ENCODE results near the gene SHQ1. TPM values are rescaled to one million over a fixed set of nuclear protein-coding genes. Genes with fewer than 3 reads are reported as not detected.
A peak's percentile ranks its signal among the peaks of the same experiment; 100 is the strongest.

Gene SHQ1
- total and polyA plus RNA-seq, 2 donors (not counting 3 experiments of a cell fraction or from before 2014, with no cell fraction given) = 7.3 to 20.6 TPM

DNA sequence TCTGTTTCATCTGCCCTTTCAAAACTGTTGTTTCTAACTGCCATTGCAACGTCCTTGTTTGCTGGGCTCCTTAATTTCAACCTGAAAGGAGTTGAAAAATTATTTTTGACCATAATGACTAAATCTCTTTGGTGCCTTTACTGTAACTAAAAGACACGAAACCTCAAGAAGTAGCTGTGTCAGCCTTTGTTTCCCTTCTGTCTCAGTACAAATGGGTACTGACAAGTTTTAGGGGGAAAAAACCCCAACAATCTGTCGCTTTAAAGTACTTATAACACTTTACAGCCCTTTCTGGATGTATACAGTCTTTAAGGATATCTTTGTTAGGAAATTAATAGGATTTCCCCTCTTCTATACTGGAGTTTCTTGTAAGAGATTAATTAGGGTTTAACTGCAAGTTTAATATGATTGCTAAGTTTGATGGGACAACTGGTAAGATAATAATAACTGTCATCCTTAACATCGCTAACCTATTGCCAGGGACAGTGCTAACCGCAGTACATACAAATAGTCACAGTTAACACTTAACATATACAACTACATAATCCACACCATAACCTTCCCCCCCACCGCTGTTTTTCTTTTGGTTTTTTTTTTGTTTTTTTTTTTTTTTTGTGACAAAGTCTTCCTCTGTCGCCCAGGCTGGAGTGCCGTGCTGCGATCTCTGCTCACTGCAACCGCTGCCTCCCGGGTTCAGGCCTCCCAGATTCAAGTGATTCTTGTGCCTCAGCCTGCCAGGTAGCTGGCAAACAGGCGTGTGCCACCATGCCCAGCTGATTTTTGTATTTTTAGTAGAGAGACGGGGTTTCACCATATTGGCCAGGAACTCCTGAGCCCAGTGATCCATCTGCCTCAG is 41.3 kb upstream of the SHQ1 start:
- no peak for FAIRE-seq
- H3K27me3 ChIP-seq (ENCODE audit: control insufficient read depth in 2 of 2, insufficient read depth in 2 of 2, low read length in 2 of 2) = peaks cover 34 to 50% of the 10 kb centered on the region in 2 experiments
- DNase-seq (ENCODE audit: low read depth, low spot score) = no peak
- no peaks in the 10 kb centered on the region for H3K9me3 ChIP-seq (replicated peaks; ENCODE audit: control insufficient read depth, insufficient read depth, low read length)
- no peaks in the 10 kb centered on the region for H3K79me2 ChIP-seq (ENCODE audit: control insufficient read depth, insufficient read depth, low read length)
- no TSS peak for BruUV-seq (replicated peaks)
- TF ChIP-seq MYC (IDR thresholded peaks at IDR 0.05; ENCODE audit: low read depth, low read length) = no peak
- no peak for TF ChIP-seq POLR2AphosphoS5 (IDR thresholded peaks at IDR 0.05; ENCODE audit: insufficient read depth, low read depth, low read length)
- no peak for TF ChIP-seq EZH2 (IDR thresholded peaks at IDR 0.05; ENCODE audit: borderline replicate concordance, low read depth, low read length, severe bottlenecking)
- H3K9me1 ChIP-seq (replicated peaks; ENCODE audit: control insufficient read depth, extremely low read depth, insufficient read depth, low read length) = no peaks in the 10 kb centered on the region
- H3K4me3 ChIP-seq (replicated peaks in 1 of 3; ENCODE audit: insufficient read depth in 1 of 3, low read depth in 1 of 3, low read length in 3 of 3) = no peak overlapping the region
- intact Hi-C loops (cut with micrococcal nuclease) (no loop called here), dilution Hi-C loops (cut with MboI; ENCODE audit: extremely low pct_ligation_motif_present, low sequenced_read_pairs) (no loop called here)
- H4K20me1 ChIP-seq (replicated peaks; ENCODE audit: control insufficient read depth, extremely low read depth, insufficient read depth, low read length) = no peaks in the 10 kb centered on the region
- no peak overlapping the region for H3K27ac ChIP-seq (ENCODE audit: insufficient read depth, low read depth, low read length)
- CTCF ChIA-PET = interaction anchor here (1.8 kb wide), 1 partner anchor 1015 kb away, joined by 5 read pairs; no protein-coding TSS in a partner anchor
- no peak overlapping the region for H3K4me2 ChIP-seq (ENCODE audit: insufficient read depth, low read length)
- no peak overlapping the region for H3K9ac ChIP-seq (replicated peaks; ENCODE audit: extremely low read depth, insufficient read depth, low read length)
- peaks cover 5% of the 10 kb centered on the region for H3K4me1 ChIP-seq (ENCODE audit: control insufficient read depth, extremely low read depth, insufficient read depth, low read length)
- H3K36me3 ChIP-seq (ENCODE audit: control insufficient read depth in 2 of 2, extremely low read depth in 1 of 2, insufficient read depth in 2 of 2, low read length in 2 of 2) = no peaks in the 10 kb centered on the region
- no peak overlapping the region for H2AFZ ChIP-seq (ENCODE audit: low read depth, low read length)
- POLR2A ChIA-PET = no interaction called here

DNA sequence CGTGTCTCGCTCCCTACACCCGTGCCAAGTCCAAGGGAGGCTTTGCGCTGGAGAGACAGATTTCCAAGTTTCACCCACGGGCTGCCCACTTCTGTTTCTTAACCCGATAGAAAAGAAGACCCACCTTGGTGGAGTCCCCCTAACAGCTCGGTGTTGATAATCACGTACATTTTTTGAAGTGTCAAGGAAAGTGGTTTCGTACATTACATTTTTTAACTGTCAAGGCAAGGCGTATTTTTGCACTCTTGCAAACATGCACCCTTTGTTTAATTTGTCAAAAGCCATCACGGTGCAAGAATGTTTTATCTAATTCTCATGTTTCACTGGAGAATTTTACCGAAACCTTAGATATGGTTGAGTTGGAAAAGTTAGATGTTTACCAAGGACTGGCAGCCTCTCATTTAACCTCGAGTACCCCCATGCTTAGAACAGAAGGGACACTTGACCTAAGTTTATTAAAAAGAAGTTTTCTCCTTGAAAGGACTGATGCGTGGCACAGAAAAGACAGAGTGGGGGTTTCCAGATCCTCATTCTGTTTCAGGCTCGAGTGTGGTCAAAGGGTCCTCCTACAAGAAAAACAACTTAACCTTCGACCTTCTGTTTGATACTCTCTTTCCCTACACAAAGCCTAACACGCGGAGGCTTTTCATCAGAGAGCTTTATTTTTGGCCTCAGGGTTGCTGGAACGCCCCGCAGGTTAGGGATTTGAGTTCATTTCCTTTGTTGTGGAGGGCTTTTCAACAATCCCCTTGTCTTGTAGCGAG is 40.5 kb upstream of the SHQ1 start:
- H3K4me3 ChIP-seq (replicated peaks in 1 of 3; ENCODE audit: insufficient read depth in 1 of 3, low read depth in 1 of 3, low read length in 3 of 3) = no peak overlapping the region
- peaks cover 5% of the 10 kb centered on the region for H3K4me1 ChIP-seq (ENCODE audit: control insufficient read depth, extremely low read depth, insufficient read depth, low read length)
- H3K27me3 ChIP-seq (ENCODE audit: control insufficient read depth in 2 of 2, insufficient read depth in 2 of 2, low read length in 2 of 2) = peaks cover 36 to 51% of the 10 kb centered on the region in 2 experiments
- dilution Hi-C loops (cut with MboI; ENCODE audit: extremely low pct_ligation_motif_present, low sequenced_read_pairs) (no loop called here), intact Hi-C loops (cut with micrococcal nuclease) (no loop called here)
- H2AFZ ChIP-seq (ENCODE audit: low read depth, low read length) = peak overlapping the region; percentile 29
- TF ChIP-seq GATA2 (IDR thresholded peaks at IDR 0.05; ENCODE audit: insufficient read depth, insufficient read length, low read depth, low read length) = no peak
- no peak for TF ChIP-seq JUN (IDR thresholded peaks at IDR 0.05; ENCODE audit: borderline replicate concordance, insufficient read depth, insufficient read length, low read depth)
- TF ChIP-seq, protein P1, sequence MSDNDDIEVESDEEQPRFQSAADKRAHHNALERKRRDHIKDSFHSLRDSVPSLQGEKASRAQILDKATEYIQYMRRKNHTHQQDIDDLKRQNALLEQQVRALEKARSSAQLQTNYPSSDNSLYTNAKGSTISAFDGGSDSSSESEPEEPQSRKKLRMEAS (IDR thresholded peaks at IDR 0.05; ENCODE audit: insufficient read depth, insufficient read length) = no peak
- H3K9me1 ChIP-seq (replicated peaks; ENCODE audit: control insufficient read depth, extremely low read depth, insufficient read depth, low read length) = no peaks in the 10 kb centered on the region
- H4K20me1 ChIP-seq (replicated peaks; ENCODE audit: control insufficient read depth, extremely low read depth, insufficient read depth, low read length) = no peaks in the 10 kb centered on the region
- no peaks in the 10 kb centered on the region for H3K79me2 ChIP-seq (ENCODE audit: control insufficient read depth, insufficient read depth, low read length)
- no peaks in the 10 kb centered on the region for H3K36me3 ChIP-seq (ENCODE audit: control insufficient read depth in 2 of 2, extremely low read depth in 1 of 2, insufficient read depth in 2 of 2, low read length in 2 of 2)
- peak; percentile 11 for DNase-seq (ENCODE audit: low read depth, low spot score)
- no peaks in the 10 kb centered on the region for H3K9me3 ChIP-seq (replicated peaks; ENCODE audit: control insufficient read depth, insufficient read depth, low read length)
- no peak overlapping the region for H3K9ac ChIP-seq (replicated peaks; ENCODE audit: extremely low read depth, insufficient read depth, low read length)
- ChIA-PET CTCF (interaction anchor here (1.0 to 2.6 kb wide), 8 partner anchors 11 to 1014 kb away, joined by 3 to 14 read pairs (median 4); partner anchors contain the start of gene SHQ1), POLR2A (no interaction called here)
- H3K4me2 ChIP-seq (ENCODE audit: insufficient read depth, low read length) = peak overlapping the region; percentile 63
- H3K27ac ChIP-seq (ENCODE audit: insufficient read depth, low read depth, low read length) = no peak overlapping the region
- no TSS peak for BruUV-seq (replicated peaks)
- FAIRE-seq = no peak

Measured in endothelial cell of umbilical vein (primary cell).